ENCODE data around the gene RIT2.
"Not testable (repeated sequence)": the region's sequence is repeated elsewhere in the genome, so short reads cannot be mapped to it uniquely, and the experiment has no call there.

GRCh38 chr18:42741805-42742347 is 373.6 kb downstream of the RIT2 start:
- not testable (repeated sequence) for TF ChIP-seq POLR2AphosphoS5, POLR2A (IDR thresholded peaks at IDR 0.05; ENCODE audit: low read depth, low read length)
